Left ventricle myocardium inferior (tissue), 1 donor: Measurements from ENCODE around the gene TIE1. TPM values are rescaled to one million over a fixed set of nuclear protein-coding genes. Genes with fewer than 3 reads are reported as not detected.

Experiments used
- DNase-seq: peaks from one replicate; pipeline ENCODE4 v3.0.0-alpha.2; 2020
- H3K27ac ChIP-seq: fragments of 200-600 bp; replicated peaks from 2 replicates; pipeline ENCODE4 v1.8.0; 2021
- H3K27me3 ChIP-seq: fragments of 200-600 bp; 2 replicates; pipeline ENCODE4 v1.8.0; 2021; ENCODE audit warnings: low read depth
- H3K36me3 ChIP-seq: fragments of 200-600 bp; 2 replicates; pipeline ENCODE4 v1.8.0; 2021
- H3K4me1 ChIP-seq: fragments of 200-600 bp; 2 replicates; pipeline ENCODE4 v1.8.0; 2021
- H3K4me3 ChIP-seq: fragments of 200-600 bp; 2 replicates; pipeline ENCODE4 v1.8.0; 2021; ENCODE audit warnings: mild to moderate bottlenecking, moderate library complexity
- H3K9me3 ChIP-seq: fragments of 200-600 bp; replicated peaks from 2 replicates; pipeline ENCODE4 v1.8.0; 2021
- intact Hi-C: fragments of 100-400 bp; cut with micrococcal nuclease; formaldehyde crosslinking; loops from one replicate; pipeline ENCODE4 v1.11.0; 2022
- total RNA-seq: library from RNA; stranded (reverse); fragmentation: NEBNext Ultra II Directional; extraction: Animal tissue kit (Norgen Biotek cat#: 25700); gene quantifications from one replicate; pipeline ENCODE4 v1.2.1, GENCODE V29; 2021
- TF ChIP-seq, protein P1 (sequence below): fragments of 200-600 bp; IDR thresholded peaks from 2 replicates; pipeline ENCODE4 v1.8.0; 2021; ENCODE audit warnings: antibody characterized with exemption, mild to moderate bottlenecking, borderline replicate concordance
- donor health status: DM: no; HTN: yes; CAD: no; lungs with severe emphysema.

Gene TIE1
- total RNA-seq, 1 donor from 2014 or later = 25.1 TPM

DNA sequence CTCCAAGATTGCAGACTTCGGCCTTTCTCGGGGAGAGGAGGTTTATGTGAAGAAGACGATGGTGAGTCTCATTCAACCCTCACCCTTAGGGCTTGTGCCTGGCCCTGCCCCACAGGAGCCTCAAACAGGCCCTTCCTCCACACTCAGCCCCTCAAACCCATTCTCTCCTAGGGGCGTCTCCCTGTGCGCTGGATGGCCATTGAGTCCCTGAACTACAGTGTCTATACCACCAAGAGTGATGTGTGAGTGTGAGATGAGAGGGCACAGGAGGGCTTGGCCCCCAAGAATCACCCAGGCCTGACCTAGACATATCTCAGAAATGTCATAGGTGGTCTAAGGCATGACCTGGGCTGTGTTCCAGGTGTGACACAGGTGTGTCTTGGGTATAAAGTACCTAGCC, 18.5 kb downstream of the TIE1 start:
- H3K9me3 ChIP-seq = peaks cover under 1% of the 10 kb centered on the region
- H3K4me3 ChIP-seq = no peak overlapping the region
- peaks cover 30% of the 10 kb centered on the region for H3K36me3 ChIP-seq
- intact Hi-C loops = no loop called here
- TF ChIP-seq, protein P1, sequence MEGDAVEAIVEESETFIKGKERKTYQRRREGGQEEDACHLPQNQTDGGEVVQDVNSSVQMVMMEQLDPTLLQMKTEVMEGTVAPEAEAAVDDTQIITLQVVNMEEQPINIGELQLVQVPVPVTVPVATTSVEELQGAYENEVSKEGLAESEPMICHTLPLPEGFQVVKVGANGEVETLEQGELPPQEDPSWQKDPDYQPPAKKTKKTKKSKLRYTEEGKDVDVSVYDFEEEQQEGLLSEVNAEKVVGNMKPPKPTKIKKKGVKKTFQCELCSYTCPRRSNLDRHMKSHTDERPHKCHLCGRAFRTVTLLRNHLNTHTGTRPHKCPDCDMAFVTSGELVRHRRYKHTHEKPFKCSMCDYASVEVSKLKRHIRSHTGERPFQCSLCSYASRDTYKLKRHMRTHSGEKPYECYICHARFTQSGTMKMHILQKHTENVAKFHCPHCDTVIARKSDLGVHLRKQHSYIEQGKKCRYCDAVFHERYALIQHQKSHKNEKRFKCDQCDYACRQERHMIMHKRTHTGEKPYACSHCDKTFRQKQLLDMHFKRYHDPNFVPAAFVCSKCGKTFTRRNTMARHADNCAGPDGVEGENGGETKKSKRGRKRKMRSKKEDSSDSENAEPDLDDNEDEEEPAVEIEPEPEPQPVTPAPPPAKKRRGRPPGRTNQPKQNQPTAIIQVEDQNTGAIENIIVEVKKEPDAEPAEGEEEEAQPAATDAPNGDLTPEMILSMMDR = no peak
- no peak for DNase-seq
- no peak overlapping the region for H3K27ac ChIP-seq
- H3K27me3 ChIP-seq = no peaks in the 10 kb centered on the region
- peaks cover 4% of the 10 kb centered on the region for H3K4me1 ChIP-seq

DNA sequence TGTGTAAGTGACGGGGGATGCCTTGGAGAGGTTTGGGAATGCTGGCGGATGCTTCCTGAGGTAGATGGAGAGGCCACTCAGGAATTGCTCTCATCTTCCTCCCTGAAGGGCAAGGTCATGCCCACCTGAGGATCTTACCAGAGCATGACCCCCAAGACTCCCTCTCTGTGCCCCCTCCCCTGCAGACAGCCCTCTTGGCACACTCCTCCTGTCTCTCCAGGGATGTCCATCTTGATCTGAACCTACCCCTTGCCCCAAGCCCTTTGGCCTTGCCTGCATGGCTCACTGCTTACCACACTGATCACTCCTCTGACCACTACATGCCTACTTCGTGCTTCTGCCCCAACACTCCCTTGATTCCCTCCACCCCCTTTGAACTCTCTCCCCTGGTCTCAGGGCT, 19.0 kb downstream of the TIE1 start:
- H3K27ac ChIP-seq = no peak overlapping the region
- no peaks in the 10 kb centered on the region for H3K27me3 ChIP-seq
- TF ChIP-seq, protein P1 = no peak
- H3K9me3 ChIP-seq = peaks cover 5% of the 10 kb centered on the region
- no peak for DNase-seq
- no peak overlapping the region for H3K4me3 ChIP-seq
- peaks cover 4% of the 10 kb centered on the region for H3K4me1 ChIP-seq
- H3K36me3 ChIP-seq = peaks cover 35% of the 10 kb centered on the region
- intact Hi-C loops = no loop called here

DNA sequence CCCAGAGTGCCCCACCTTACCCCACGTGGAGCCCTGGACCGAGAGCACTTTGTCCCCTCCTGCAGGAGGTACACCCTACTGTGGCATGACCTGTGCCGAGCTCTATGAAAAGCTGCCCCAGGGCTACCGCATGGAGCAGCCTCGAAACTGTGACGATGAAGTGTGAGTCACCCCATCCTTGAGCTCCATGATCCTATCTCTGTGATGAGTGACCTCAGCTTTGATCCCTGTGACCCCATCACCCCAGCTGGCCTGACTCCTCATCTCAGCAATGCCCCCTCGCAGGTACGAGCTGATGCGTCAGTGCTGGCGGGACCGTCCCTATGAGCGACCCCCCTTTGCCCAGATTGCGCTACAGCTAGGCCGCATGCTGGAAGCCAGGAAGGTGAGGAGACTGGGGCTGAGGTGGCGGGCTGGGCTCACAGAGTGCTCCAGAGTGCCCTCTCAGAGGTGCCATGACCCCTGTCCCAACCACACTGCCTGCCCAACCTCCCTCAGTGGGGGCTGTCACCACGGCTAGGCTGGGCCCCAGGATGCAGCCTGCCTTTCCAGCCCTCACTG, 20.6 kb downstream of the TIE1 start:
- peaks cover 21% of the 10 kb centered on the region for H3K9me3 ChIP-seq

DNA sequence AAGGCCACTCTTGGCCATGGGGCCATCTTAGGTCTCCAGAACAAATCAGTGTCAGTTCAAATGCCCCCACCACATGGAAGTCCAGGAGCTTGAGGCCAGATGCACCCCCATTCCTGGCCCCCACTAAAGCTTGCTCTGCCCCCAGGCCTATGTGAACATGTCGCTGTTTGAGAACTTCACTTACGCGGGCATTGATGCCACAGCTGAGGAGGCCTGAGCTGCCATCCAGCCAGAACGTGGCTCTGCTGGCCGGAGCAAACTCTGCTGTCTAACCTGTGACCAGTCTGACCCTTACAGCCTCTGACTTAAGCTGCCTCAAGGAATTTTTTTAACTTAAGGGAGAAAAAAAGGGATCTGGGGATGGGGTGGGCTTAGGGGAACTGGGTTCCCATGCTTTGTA, 21.7 kb downstream of the TIE1 start:
- Histone ChIP-seq H3K36me3 (peaks cover 44% of the 10 kb centered on the region), H3K4me3 (no peak overlapping the region), H3K4me1 (no peaks in the 10 kb centered on the region), H3K9me3 (peaks cover 26% of the 10 kb centered on the region), H3K27ac (no peak overlapping the region), H3K27me3 (no peaks in the 10 kb centered on the region)
- DNase-seq = no peak
- intact Hi-C loops = no loop called here
- TF ChIP-seq, protein P1 = no peak

More for the DNA sequence above, 20.6 kb downstream of the TIE1 start:
- Histone ChIP-seq H3K27me3 (no peaks in the 10 kb centered on the region), H3K4me3 (no peak overlapping the region), H3K4me1 (no peaks in the 10 kb centered on the region), H3K27ac (no peak overlapping the region), H3K36me3 (peaks cover 44% of the 10 kb centered on the region)
- DNase-seq = no peak
- TF ChIP-seq, protein P1 = no peak
- intact Hi-C loops = no loop called here

DNA sequence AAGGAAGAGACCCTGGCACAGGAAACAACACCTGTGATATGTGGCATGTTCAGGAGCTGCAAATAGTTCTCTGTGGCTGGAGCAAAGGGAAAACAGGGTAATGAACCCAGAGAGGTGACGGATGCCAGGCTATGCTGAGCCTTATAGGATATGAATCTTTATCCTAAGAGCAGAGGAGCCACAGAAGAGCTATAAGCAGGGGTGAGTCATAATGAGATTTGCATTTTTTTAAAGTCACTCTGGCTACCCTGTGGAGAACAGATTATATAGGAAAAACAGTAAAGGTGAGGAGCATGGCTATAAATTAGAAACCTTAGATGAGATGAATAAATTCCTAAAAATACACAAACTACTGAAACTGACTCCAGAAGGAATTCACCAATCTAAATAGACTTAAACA, 24.0 kb downstream of the TIE1 start:
- TF ChIP-seq, protein P1 = no peak
- Histone ChIP-seq H3K4me1 (peaks cover 6% of the 10 kb centered on the region), H3K36me3 (peaks cover 34% of the 10 kb centered on the region), H3K27ac (no peak overlapping the region), H3K9me3 (peaks cover 34% of the 10 kb centered on the region), H3K4me3 (no peak overlapping the region), H3K27me3 (no peaks in the 10 kb centered on the region)
- intact Hi-C loops = no loop called here
- DNase-seq = no peak
